Measurements from ENCODE around the gene SLC23A1. TPM values are rescaled to one million over a fixed set of nuclear protein-coding genes. Genes with fewer than 3 reads are reported as not detected.
"Not testable (repeated sequence)": the region's sequence is repeated elsewhere in the genome, so short reads cannot be mapped to it uniquely, and the experiment has no call there.

The SLC23A1 gene
- total and polyA plus RNA-seq, 2 of the 13 experiments (the other 11 are each of a cell fraction or from before 2014, with no cell fraction given) = 6.0 to 6.6 TPM

DNA sequence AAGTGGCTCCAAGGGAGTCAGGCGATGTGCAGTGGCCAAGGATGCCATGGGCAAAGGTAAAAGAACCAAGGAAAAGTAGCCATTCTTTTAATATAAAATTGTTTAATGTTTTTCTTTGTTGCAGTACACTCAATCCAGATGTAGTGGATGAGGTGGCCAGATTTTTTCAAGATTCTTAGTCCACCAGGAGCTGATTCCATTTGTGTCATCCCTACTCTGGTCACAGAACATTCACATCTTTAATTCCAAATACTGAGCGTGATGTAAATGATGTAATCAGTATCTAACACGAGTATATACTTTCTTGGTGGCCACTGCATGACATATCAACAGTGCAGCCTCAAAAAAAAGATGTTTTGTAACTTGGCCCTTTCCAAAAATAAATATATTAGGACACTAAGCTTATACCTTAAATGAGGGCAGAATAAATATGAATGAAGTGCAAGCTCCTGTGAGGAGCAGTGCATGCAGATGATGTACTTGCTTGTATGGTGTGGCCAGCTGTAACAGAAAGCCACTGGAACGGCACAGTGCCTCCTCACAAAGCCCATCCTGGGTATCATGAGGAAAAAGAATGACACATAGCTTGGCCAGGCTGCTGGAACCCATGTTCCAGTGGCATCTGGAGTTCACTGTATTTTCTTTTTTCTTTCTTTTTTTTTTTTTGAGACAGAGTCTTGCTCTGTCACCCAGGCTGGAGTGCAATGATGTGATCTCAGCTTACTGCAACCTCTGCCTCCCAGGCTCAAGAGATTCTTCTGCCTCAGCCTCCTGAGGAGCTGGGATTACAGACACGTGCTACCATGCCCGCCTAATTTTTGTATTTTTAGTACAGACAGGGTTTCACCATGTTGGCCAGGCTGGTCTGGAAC lies 27.3 kb upstream of the SLC23A1 start (continued):
- TF ChIP-seq, protein P1, sequence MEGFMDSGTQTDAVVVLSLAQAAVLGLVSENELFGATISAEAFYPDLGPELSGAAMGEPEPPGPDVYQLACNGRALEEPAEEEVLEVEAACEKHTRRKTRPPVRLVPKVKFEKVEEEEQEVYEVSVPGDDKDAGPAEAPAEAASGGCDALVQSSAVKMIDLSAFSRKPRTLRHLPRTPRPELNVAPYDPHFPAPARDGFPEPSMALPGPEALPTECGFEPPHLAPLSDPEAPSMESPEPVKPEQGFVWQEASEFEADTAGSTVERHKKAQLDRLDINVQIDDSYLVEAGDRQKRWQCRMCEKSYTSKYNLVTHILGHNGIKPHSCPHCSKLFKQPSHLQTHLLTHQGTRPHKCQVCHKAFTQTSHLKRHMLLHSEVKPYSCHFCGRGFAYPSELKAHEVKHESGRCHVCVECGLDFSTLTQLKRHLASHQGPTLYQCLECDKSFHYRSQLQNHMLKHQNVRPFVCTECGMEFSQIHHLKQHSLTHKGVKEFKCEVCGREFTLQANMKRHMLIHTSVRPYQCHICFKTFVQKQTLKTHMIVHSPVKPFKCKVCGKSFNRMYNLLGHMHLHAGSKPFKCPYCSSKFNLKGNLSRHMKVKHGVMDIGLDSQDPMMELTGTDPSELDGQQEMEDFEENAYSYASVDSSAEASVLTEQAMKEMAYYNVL (CRISPR knock-in tag; IDR thresholded peaks at IDR 0.05; ENCODE audit: borderline replicate concordance) = no peak

DNA sequence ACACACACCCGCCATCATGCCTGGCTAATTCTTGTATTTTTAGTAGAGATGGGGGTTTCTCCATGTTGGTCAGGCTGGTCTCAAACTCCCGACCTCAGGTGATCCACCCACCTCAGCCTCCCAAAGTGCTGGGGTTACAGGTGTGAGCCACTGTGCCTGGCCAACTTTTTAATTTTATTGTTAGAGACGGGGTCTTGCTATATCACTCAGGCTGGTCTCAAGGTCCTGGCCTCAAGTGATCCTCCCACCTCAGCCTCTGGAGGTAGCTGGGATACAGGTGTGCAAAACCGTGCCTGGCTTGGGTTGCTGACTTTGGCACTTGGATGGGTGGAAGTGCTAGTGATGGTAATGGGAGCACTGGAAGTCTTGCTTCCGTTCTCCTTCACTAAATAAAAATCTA lies 26.0 kb upstream of the SLC23A1 start:
- H3K27me3 ChIP-seq (ENCODE audit: control insufficient read depth in 1 of 2, insufficient read depth in 2 of 2, low read length in 2 of 2); H2AFZ ChIP-seq (ENCODE audit: low read length); H3K79me2 ChIP-seq (ENCODE audit: insufficient read depth, low read length); H3K4me3 ChIP-seq (replicated peaks in 1 of 3; ENCODE audit: insufficient read depth in 1 of 3, low read depth in 2 of 3, low read length in 3 of 3); in situ Hi-C loops (cut with HindIII; ENCODE audit: extremely low pct_ligation_motif_present, low pct_unique_long_range_greater_than_20kb); H3K9ac ChIP-seq (ENCODE audit: insufficient read depth, low read depth, low read length); H3K36me3 ChIP-seq (replicated peaks in 1 of 2; ENCODE audit: control insufficient read depth in 1 of 2, insufficient read depth in 2 of 2, low read length in 2 of 2); H3K9me3 ChIP-seq (ENCODE audit: low read length); H4K20me1 ChIP-seq (ENCODE audit: insufficient read depth, low read length); H3K4me2 ChIP-seq (ENCODE audit: low read depth, low read length); BruUV-seq (replicated peaks); ATAC-seq; POLR2A ChIA-PET; FAIRE-seq; CTCF ChIA-PET (ENCODE audit: low intra/inter-chr PET ratio, low total read pairs); DNase-seq (ENCODE audit: low spot score); H3K27ac ChIP-seq (ENCODE audit: extremely low read length, insufficient read depth, low read length); intact Hi-C loops (cut with micrococcal nuclease; ENCODE audit: unreplicated experiment): not testable (repeated sequence)
- peaks cover 42% of the 10 kb centered on the region for H3K4me1 ChIP-seq (ENCODE audit: insufficient read depth, low read length)
- WGBS (ENCODE audit: low lambda C conversion rate) = 69% methylated on average over 2 of the region's 5 CpGs

DNA sequence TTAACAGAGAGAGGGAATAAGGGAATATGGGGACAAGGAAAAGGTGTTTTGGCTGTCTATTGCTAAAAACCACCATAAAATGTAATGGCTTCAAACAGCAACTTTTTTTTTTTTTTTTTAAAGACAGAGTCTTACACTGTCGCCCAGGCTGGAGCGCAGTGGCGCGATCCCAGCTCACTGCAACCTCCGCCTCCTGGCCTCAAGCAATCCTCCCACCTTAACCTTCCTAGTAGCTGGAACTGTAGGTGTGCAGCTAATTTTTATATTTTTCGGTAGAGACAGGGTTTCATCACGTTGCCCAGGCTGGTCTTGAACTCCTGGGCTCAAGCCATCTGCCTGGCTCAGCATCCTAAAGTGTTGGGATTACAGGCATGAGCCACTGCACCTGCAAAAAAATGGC lies 25.1 kb upstream of the SLC23A1 start:
- H3K27me3 ChIP-seq (ENCODE audit: control insufficient read depth in 1 of 2, insufficient read depth in 2 of 2, low read length in 2 of 2) = no peaks in the 10 kb centered on the region
- ATAC-seq (no peak), FAIRE-seq (no peak), DNase-seq (ENCODE audit: low spot score) (no peak)
- H3K27ac ChIP-seq (ENCODE audit: extremely low read length, insufficient read depth, low read length) = no peak overlapping the region
- BruUV-seq (replicated peaks) = no TSS peak
- no peaks in the 10 kb centered on the region for H3K36me3 ChIP-seq (replicated peaks in 1 of 2; ENCODE audit: control insufficient read depth in 1 of 2, insufficient read depth in 2 of 2, low read length in 2 of 2)
- peaks cover 2% of the 10 kb centered on the region for H3K79me2 ChIP-seq (ENCODE audit: insufficient read depth, low read length)
- no peaks in the 10 kb centered on the region for H4K20me1 ChIP-seq (ENCODE audit: insufficient read depth, low read length)
- ChIA-PET POLR2A (no interaction called here), CTCF (ENCODE audit: low intra/inter-chr PET ratio, low total read pairs) (no interaction called here)
- no peak overlapping the region for H3K9ac ChIP-seq (ENCODE audit: insufficient read depth, low read depth, low read length)
- no peak overlapping the region for H3K4me2 ChIP-seq (ENCODE audit: low read depth, low read length)
- in situ Hi-C loops (cut with HindIII; ENCODE audit: extremely low pct_ligation_motif_present, low pct_unique_long_range_greater_than_20kb) = no loop called here
- intact Hi-C loops (cut with micrococcal nuclease; ENCODE audit: unreplicated experiment) = no loop called here
- no peak overlapping the region for H3K4me3 ChIP-seq (replicated peaks in 1 of 3; ENCODE audit: insufficient read depth in 1 of 3, low read depth in 2 of 3, low read length in 3 of 3)
- no peaks in the 10 kb centered on the region for H3K9me3 ChIP-seq (ENCODE audit: low read length)
- peaks cover 46% of the 10 kb centered on the region for H3K4me1 ChIP-seq (ENCODE audit: insufficient read depth, low read length)
- H2AFZ ChIP-seq (ENCODE audit: low read length) = no peak overlapping the region
- 85% methylated on average over 7 of the region's 7 CpGs for WGBS (ENCODE audit: low lambda C conversion rate)
- TF ChIP-seq, protein P2, sequence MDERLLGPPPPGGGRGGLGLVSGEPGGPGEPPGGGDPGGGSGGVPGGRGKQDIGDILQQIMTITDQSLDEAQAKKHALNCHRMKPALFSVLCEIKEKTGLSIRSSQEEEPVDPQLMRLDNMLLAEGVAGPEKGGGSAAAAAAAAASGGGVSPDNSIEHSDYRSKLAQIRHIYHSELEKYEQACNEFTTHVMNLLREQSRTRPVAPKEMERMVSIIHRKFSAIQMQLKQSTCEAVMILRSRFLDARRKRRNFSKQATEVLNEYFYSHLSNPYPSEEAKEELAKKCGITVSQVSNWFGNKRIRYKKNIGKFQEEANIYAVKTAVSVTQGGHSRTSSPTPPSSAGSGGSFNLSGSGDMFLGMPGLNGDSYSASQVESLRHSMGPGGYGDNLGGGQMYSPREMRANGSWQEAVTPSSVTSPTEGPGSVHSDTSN (CRISPR knock-in tag; IDR thresholded peaks at IDR 0.05) = no peak
- no peak for TF ChIP-seq GZF1 (CRISPR knock-in tag; IDR thresholded peaks at IDR 0.05)
- TF ChIP-seq, protein P3, sequence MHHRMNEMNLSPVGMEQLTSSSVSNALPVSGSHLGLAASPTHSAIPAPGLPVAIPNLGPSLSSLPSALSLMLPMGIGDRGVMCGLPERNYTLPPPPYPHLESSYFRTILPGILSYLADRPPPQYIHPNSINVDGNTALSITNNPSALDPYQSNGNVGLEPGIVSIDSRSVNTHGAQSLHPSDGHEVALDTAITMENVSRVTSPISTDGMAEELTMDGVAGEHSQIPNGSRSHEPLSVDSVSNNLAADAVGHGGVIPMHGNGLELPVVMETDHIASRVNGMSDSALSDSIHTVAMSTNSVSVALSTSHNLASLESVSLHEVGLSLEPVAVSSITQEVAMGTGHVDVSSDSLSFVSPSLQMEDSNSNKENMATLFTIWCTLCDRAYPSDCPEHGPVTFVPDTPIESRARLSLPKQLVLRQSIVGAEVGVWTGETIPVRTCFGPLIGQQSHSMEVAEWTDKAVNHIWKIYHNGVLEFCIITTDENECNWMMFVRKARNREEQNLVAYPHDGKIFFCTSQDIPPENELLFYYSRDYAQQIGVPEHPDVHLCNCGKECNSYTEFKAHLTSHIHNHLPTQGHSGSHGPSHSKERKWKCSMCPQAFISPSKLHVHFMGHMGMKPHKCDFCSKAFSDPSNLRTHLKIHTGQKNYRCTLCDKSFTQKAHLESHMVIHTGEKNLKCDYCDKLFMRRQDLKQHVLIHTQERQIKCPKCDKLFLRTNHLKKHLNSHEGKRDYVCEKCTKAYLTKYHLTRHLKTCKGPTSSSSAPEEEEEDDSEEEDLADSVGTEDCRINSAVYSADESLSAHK (CRISPR knock-in tag; IDR thresholded peaks at IDR 0.05; ENCODE audit: borderline replicate concordance) = no peak
- TF ChIP-seq, protein P4, sequence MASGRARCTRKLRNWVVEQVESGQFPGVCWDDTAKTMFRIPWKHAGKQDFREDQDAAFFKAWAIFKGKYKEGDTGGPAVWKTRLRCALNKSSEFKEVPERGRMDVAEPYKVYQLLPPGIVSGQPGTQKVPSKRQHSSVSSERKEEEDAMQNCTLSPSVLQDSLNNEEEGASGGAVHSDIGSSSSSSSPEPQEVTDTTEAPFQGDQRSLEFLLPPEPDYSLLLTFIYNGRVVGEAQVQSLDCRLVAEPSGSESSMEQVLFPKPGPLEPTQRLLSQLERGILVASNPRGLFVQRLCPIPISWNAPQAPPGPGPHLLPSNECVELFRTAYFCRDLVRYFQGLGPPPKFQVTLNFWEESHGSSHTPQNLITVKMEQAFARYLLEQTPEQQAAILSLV (CRISPR knock-in tag; IDR thresholded peaks at IDR 0.05; ENCODE audit: borderline replicate concordance) = no peak
- no peak for TF ChIP-seq AGO2 (optimal IDR thresholded peaks at IDR 0.05; ENCODE audit: low read depth, low read length)

Measured in HepG2 (cell line).